Measurements from ENCODE around the gene RPS2. TPM values are rescaled to one million over a fixed set of nuclear protein-coding genes. Genes with fewer than 3 reads are reported as not detected.
A peak's percentile ranks its signal among the peaks of the same experiment; 100 is the strongest.

RPS2 gene
- total RNA-seq, 4 donors from 2014 or later = 982 to 2,205 (median 1,458) TPM

DNA sequence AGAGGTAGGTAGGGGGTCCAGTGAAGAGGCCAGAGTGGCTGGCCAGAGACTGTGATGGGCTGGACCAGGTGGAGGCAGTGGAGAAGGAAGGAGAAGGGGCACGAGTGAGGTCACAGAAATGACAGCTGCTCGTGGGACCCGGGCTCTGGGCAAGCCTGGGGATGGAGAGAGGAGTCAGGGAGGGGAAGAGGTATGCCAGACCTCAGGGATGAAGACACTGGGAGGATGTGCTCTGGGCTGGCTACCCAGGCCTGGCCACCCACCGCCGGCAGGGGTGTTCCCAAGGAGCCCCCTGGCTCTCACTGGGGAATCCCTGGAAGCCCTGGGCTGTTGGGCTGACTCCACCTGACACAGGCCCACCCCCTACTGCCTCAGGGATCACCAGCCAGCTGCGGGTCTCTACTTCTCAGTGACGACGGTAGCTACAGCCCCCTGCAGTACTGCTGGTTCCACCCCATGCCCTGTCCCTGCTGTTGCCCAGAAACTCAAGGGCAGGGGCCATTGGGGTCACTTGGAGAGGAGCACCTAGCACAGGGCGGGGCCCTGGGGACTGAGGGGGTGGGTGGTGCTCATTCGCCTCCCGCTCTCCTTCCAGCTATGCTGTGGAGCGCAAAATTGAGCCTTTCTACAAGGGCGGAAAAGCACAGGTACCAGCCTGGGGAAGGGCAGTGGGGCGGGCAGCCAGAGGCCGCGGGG is 9.0 kb upstream of the RPS2 start:
- intact Hi-C loops (cut with DNase I; ENCODE audit: low total_unique reads) = no loop called here
- no peak for DNase-seq
- Histone ChIP-seq H3K27me3 (no peaks in the 10 kb centered on the region), H3K4me1 (peaks cover 0 to 18% of the 10 kb centered on the region in 2 donors), H3K27ac (no peak overlapping the region), H3K4me3 (no peak overlapping the region), H3K9me3 (no peaks in the 10 kb centered on the region), H3K36me3 (no peaks in the 10 kb centered on the region)
- no peak for TF ChIP-seq POLR2A (IDR thresholded peaks at IDR 0.05)
- TF ChIP-seq, protein P1, sequence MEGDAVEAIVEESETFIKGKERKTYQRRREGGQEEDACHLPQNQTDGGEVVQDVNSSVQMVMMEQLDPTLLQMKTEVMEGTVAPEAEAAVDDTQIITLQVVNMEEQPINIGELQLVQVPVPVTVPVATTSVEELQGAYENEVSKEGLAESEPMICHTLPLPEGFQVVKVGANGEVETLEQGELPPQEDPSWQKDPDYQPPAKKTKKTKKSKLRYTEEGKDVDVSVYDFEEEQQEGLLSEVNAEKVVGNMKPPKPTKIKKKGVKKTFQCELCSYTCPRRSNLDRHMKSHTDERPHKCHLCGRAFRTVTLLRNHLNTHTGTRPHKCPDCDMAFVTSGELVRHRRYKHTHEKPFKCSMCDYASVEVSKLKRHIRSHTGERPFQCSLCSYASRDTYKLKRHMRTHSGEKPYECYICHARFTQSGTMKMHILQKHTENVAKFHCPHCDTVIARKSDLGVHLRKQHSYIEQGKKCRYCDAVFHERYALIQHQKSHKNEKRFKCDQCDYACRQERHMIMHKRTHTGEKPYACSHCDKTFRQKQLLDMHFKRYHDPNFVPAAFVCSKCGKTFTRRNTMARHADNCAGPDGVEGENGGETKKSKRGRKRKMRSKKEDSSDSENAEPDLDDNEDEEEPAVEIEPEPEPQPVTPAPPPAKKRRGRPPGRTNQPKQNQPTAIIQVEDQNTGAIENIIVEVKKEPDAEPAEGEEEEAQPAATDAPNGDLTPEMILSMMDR (IDR thresholded peaks at IDR 0.05) = no peak

DNA sequence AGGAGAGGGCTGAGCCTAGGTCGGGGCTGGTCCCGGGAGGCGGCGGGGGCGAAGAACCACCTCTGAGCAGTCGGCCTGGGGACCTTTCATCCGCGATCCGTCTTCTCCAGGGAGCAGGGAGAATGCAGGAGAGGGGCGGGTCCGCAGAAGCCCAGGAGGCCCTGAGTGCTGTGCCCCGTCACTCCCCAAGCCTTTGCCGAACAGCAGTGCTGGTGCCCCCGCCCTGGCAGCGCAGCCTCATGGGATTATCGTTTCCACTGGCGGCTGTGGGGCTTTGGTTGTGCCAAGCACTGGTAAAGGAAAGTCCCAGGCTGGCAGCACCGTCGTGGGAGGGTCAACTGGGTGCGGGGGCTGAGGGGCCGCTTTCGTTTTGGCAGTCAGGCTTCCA is 7.9 kb upstream of the RPS2 start:
- Histone ChIP-seq H3K4me3 (peak overlapping the region; percentile 74 to 83), H3K27ac (peak overlapping the region; percentile 77 to 86), H3K9me3 (no peaks in the 10 kb centered on the region), H3K4me1 (peaks cover 0 to 18% of the 10 kb centered on the region in 2 donors), H3K27me3 (no peaks in the 10 kb centered on the region), H3K36me3 (no peaks in the 10 kb centered on the region)
- DNase-seq = no peak
- TF ChIP-seq POLR2A (IDR thresholded peaks at IDR 0.05) = no peak
- intact Hi-C loops (cut with DNase I; ENCODE audit: low total_unique reads) = no loop called here

DNA sequence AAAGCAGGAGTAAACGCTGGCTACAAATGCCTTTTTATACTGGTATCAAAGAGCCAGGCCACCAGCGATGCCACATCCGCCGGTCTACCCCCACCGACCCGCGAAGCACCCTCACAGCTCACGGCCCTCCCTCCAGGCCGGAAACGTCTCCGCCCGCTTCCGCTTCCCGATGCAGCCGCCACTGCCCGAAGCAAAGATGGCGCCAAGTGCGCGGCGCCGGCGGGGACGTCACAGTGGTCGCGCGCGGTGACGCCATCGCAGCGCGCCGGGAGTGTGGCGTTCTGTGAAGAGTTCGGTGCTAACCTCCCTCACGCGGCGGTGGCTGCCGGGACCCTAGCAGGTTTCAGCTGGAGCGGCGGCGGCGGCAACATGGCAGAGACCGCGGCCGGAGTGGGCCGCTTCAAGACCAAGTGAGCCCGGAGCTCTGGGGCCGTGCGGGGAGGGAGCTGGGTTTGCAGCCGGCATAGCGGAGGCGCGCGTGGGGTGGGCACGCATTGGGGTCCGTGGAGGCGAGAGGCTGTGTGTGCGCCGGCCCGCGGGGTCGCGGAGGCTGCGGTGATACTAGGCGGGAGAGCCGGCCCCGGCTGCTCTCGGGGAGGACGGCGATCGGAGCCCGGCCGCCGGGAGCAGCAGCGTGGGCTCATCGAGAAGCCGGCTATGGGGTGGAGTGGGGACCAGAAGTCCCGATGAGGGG is 7.3 kb upstream of the RPS2 start, which contains the start of gene TBL3:
Gene TBL3, plus strand, starts transcription at position 258 of the 694 bp plus-strand sequence. Its CDS starts 112 bp downstream, at position 370.
- no peaks in the 10 kb centered on the region for H3K36me3 ChIP-seq
- TF ChIP-seq POLR2A (IDR thresholded peaks at IDR 0.05) = peak; percentile 91 to 95
- TF ChIP-seq, protein P1 (IDR thresholded peaks at IDR 0.05) = peak in 2 of 4 experiments; percentile 42 to 54
- peak within 1 kb of the TSS; percentile 77 to 86 for H3K27ac ChIP-seq
- intact Hi-C loops (cut with DNase I; ENCODE audit: low total_unique reads) = no loop called here
- no peaks in the 10 kb centered on the region for H3K27me3 ChIP-seq
- no peaks in the 10 kb centered on the region for H3K9me3 ChIP-seq
- peak within 1 kb of the TSS; percentile 74 to 83 for H3K4me3 ChIP-seq
- peak; percentile 90 to 94 for DNase-seq
- peaks cover 0 to 18% of the 10 kb centered on the region in 2 donors for H3K4me1 ChIP-seq

DNA sequence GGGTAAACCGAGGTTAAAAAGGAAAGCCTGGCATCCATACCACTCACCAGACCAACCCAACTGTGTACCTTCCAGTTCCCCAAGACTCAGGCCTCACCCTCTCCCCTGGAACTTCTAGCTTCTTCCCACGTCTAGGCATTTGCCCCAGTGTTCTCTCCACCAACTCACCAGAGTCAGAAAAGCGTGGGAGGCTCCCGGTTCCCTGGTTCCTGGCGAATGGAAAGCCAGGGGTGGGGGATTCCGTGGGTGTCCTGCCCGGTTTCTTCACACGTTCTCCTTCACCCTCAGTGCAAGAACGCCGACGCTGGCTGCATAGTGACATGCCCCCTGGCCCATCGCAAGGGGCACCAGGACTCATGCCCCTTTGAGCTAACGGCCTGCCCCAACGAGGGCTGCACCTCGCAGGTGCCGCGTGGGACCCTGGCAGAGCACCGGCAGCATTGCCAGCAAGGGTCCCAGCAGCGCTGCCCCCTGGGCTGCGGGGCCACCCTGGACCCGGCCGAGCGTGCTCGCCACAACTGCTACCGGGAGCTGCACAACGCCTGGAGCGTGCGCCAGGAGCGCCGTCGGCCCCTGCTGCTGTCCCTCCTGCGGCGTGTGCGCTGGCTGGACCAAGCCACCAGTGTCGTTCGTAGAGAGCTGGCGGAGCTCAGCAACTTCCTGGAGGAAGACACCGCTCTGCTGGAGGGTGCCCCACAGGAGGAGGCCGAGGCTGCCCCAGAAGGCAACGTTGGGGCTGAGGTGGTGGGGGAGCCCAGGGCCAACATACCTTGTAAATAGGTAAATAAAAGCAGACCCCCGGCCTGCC is 3.7 kb upstream of the RPS2 start:
- Histone ChIP-seq H3K4me3 (no peak overlapping the region), H3K36me3 (no peaks in the 10 kb centered on the region), H3K9me3 (no peaks in the 10 kb centered on the region), H3K27ac (no peak overlapping the region), H3K4me1 (peaks cover 0 to 20% of the 10 kb centered on the region in 2 donors), H3K27me3 (no peaks in the 10 kb centered on the region)
- DNase-seq = no peak
- intact Hi-C loops (cut with DNase I; ENCODE audit: low total_unique reads) = no loop called here
- TF ChIP-seq POLR2A (IDR thresholded peaks at IDR 0.05) = no peak
- TF ChIP-seq, protein P1 (IDR thresholded peaks at IDR 0.05) = no peak

GRCh38 chr16:1966460-1966859 is 1.8 kb upstream of the RPS2 start, which contains the start of gene RNF151:
RNF151 (plus strand) TSS chr16:1966856; CDS start chr16:1966882, 26 bp downstream.
- H3K27me3 ChIP-seq = no peaks in the 10 kb centered on the region
- no peaks in the 10 kb centered on the region for H3K36me3 ChIP-seq
- peak within 1 kb of the TSS; percentile 80 to 95 for H3K27ac ChIP-seq
- TF ChIP-seq POLR2A (IDR thresholded peaks at IDR 0.05) = no peak
- no peak for DNase-seq
- H3K9me3 ChIP-seq = no peaks in the 10 kb centered on the region
- intact Hi-C loops (cut with DNase I; ENCODE audit: low total_unique reads) = no loop called here
- H3K4me3 ChIP-seq = peak within 1 kb of the TSS in 1 of 2 donors; percentile 81
- H3K4me1 ChIP-seq = peaks cover 0 to 9% of the 10 kb centered on the region in 2 donors

Data from uterus (tissue), 4 donors.